Activated CD8-positive, alpha-beta memory T cell treated with anti-CD3 and anti-CD28 coated beads, Interleukin-2, amount 50 U/mL, for 4 hours (primary cell): ENCODE data around the gene HIVEP3.
A peak's percentile ranks its signal among the peaks of the same experiment; 100 is the strongest.

Experiments
- DNase-seq: peaks from one replicate; pipeline ENCODE4 v3.0.0-alpha.2; 2020

HIVEP3 gene

GRCh38 chr1:41539999-41540398 is 378.7 kb downstream of the HIVEP3 start:
- DNase-seq: no peak

GRCh38 chr1:41539418-41539805 is 379.3 kb downstream of the HIVEP3 start:
- no peak for DNase-seq

- no peak for DNase-seq
Observed at GRCh38 chr1:41538741-41539417, 379.8 kb downstream of the HIVEP3 start.

GRCh38 chr1:41537788-41538351 is 380.9 kb downstream of the HIVEP3 start:
- no peak for DNase-seq

- no peak for DNase-seq
Observed at GRCh38 chr1:41537251-41537650, 381.5 kb downstream of the HIVEP3 start.

GRCh38 chr1:41536361-41536802 is 382.3 kb downstream of the HIVEP3 start:
- no peak for DNase-seq

GRCh38 chr1:41535716-41536115 is 383.0 kb downstream of the HIVEP3 start:
- DNase-seq: no peak

- no peak for DNase-seq
Observed at GRCh38 chr1:41535276-41535675, 383.4 kb downstream of the HIVEP3 start.

- no peak for DNase-seq
Observed at GRCh38 chr1:41534181-41535076, 384.3 kb downstream of the HIVEP3 start.

- DNase-seq: no peak
Observed at GRCh38 chr1:41533731-41534080, 385.0 kb downstream of the HIVEP3 start.

GRCh38 chr1:41533016-41533730 is 385.5 kb downstream of the HIVEP3 start:
- DNase-seq: peak; percentile 11

- DNase-seq: peak; percentile 8
Observed at GRCh38 chr1:41532206-41532975, 386.3 kb downstream of the HIVEP3 start.

- DNase-seq: peak; percentile 7
Observed at GRCh38 chr1:41530411-41530810, 388.3 kb downstream of the HIVEP3 start.

- no peak for DNase-seq
Observed at GRCh38 chr1:41529621-41530395, 388.9 kb downstream of the HIVEP3 start.

- DNase-seq: peak; percentile 8
Observed at GRCh38 chr1:41528726-41529605, 389.8 kb downstream of the HIVEP3 start.

GRCh38 chr1:41528106-41528505 is 390.6 kb downstream of the HIVEP3 start:
- DNase-seq: no peak

GRCh38 chr1:41526956-41527561 is 391.7 kb downstream of the HIVEP3 start:
- no peak for DNase-seq

- no peak for DNase-seq
Observed at GRCh38 chr1:41525891-41526587, 392.7 kb downstream of the HIVEP3 start.
